Stomach (tissue), 9 donors: ENCODE data around the gene LMAN1L. TPM values are rescaled to one million over a fixed set of nuclear protein-coding genes. Genes with fewer than 3 reads are reported as not detected.

Experiments
- DNase-seq, 2 donors: peaks; one replicate each; pipeline versions ENCODE4 v3.0.0 to v3.0.0-alpha.2; 2013 to 2019
- H3K27ac ChIP-seq, 5 donors: fragments of 200-600 bp in 4 of 5; sonication (generic) in 4 of 5; one replicate each; pipeline ENCODE4 v1.5.1; 2013 to 2019; ENCODE audit warnings: mild to moderate bottlenecking in 1 of 5, moderate library complexity in 1 of 5
- H3K27me3 ChIP-seq, 3 donors: fragments of 200-600 bp; sonication (generic); one replicate each; pipeline ENCODE4 v1.5.1; 2017 to 2019; ENCODE audit warnings: mixed run types in 1 of 3
- H3K36me3 ChIP-seq, 4 donors: fragments of 200-600 bp; sonication (generic); 1 replicate in 3 of 4; 2 replicates in 1 of 4; pipeline ENCODE4 v1.5.1; 2016 to 2019
- H3K4me1 ChIP-seq, 4 donors: fragments of 200-600 bp; sonication (generic); one replicate each; pipeline ENCODE4 v1.5.1; 2016 to 2019
- H3K4me3 ChIP-seq, 4 donors: fragments of 200-600 bp; sonication (generic) in 3 of 4; one replicate each; pipeline ENCODE4 v1.5.1; 2016 to 2019; ENCODE audit warnings: mild to moderate bottlenecking in 1 of 4
- H3K9me3 ChIP-seq, 4 donors: fragments of 200-600 bp; sonication (generic); one replicate each; pipeline ENCODE4 v1.5.1; 2016 to 2019
- EP300 ChIP-seq: sonication (generic); formaldehyde crosslinking; IDR thresholded peaks from one replicate; pipeline ENCODE4 v1.6.1; 2017; ENCODE audit warnings: antibody characterized with exemption
- POLR2A ChIP-seq, 4 donors: fragments of 450-650 bp; IDR thresholded peaks; one replicate each; pipeline ENCODE4 v1.6.1; 2016; ENCODE audit warnings: antibody characterized with exemption in 4 of 4, control low read depth in 2 of 4, mild to moderate bottlenecking in 1 of 4, moderate library complexity in 1 of 4
- POLR2AphosphoS5 ChIP-seq, 3 donors: sonication (generic); formaldehyde crosslinking; IDR thresholded peaks; one replicate each; pipeline ENCODE4 v1.6.1; 2016; ENCODE audit warnings: antibody characterized with exemption in 3 of 3
- WGBS, 5 donors: extraction: QIAGEN DNeasy Blood & Tissue Kit in 3 of 5; methylation state at CpG; one replicate each; pipeline versions ENCODE4 v1.1.5 to v1.1.7; 2013 to 2018; 5-methylcytosine and 5-hydroxymethylcytosine counted together
- intact Hi-C: fragments of 100-400 bp; cut with DNase I; formaldehyde crosslinking; loops from one replicate; pipeline ENCODE4 v1.15.1; 2023; ENCODE audit warnings: low total_unique reads
- polyA plus RNA-seq, 3 donors: library from polyadenylated mRNA; stranded (reverse); fragments of 200-250 nt; gene quantifications; one replicate each; pipeline ENCODE4 v1.2.3, GENCODE V29; 2013
- total RNA-seq, 5 donors: library from RNA; depleted of rRNA; stranded (reverse); fragments of >200 nt; gene quantifications; one replicate each; pipeline versions ENCODE4 v1.1.0 to v1.2.3, GENCODE V29; 2014 to 2016
- TF ChIP-seq, protein P1 (sequence below), 7 experiments: fragments of 450-650 bp in 4 of 7; fragments of 200-600 bp in 3 of 7; sonication (generic) in 3 of 7; IDR thresholded peaks; one replicate each; pipeline ENCODE4 v1.5.1; 2016 to 2019; ENCODE audit warnings: antibody characterized with exemption in 7 of 7, control low read depth in 2 of 7, mild to moderate bottlenecking in 1 of 7
- donor health status: healthy with polysubstance abuse.
- donor health status: Bipolar disorder and iron deficiency.
- donor health status: healthy.

Gene LMAN1L
- total and polyA plus RNA-seq, 8 donors, result 5.9 to 83.5 TPM; not detected in 6

DNA sequence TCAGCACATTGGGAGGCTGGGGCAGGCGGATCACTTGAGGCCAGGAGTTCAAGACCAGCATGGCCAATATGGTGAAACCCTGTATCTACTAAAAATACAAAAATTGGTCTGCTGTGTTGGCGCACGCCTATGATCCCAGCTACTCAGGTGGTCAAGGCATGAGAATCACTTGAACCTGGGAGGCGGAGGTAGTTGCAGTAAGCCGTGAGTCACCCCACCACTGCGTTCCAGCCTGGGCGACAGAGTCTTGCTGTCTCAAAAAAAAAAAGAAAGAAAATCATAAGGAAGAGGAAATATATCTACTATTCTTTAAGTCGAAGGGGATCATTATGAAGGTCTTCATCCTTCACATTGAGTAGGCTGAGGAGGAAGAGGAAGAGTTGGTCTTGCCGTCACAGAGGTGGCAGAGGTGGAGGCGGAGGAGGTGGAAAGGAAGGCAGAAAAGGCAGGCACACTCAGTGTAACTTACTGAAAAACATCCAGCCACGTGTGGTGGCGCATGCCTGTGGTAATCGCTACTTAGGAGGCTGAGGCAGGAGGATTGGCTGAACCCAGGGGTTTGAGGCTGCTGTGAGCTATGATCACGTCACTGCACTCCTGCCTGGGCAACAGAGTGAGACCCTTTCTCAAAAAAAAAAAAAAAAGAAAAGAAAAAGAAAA lies 16.5 kb upstream of the LMAN1L start:
- no peaks in the 10 kb centered on the region for H3K27me3 ChIP-seq
- WGBS, 5 donors, result 86 to 91% (median 87%) methylated on average over 14 of the region's 14 CpGs
- no peaks in the 10 kb centered on the region for H3K9me3 ChIP-seq
- H3K4me1 ChIP-seq, result peaks cover 41 to 92% (median 70%) of the 10 kb centered on the region in 4 donors
- no peak for DNase-seq
- H3K27ac ChIP-seq, result no peak overlapping the region
- intact Hi-C loops, result no loop called here
- H3K4me3 ChIP-seq, result no peak overlapping the region
- TF ChIP-seq, protein P1, sequence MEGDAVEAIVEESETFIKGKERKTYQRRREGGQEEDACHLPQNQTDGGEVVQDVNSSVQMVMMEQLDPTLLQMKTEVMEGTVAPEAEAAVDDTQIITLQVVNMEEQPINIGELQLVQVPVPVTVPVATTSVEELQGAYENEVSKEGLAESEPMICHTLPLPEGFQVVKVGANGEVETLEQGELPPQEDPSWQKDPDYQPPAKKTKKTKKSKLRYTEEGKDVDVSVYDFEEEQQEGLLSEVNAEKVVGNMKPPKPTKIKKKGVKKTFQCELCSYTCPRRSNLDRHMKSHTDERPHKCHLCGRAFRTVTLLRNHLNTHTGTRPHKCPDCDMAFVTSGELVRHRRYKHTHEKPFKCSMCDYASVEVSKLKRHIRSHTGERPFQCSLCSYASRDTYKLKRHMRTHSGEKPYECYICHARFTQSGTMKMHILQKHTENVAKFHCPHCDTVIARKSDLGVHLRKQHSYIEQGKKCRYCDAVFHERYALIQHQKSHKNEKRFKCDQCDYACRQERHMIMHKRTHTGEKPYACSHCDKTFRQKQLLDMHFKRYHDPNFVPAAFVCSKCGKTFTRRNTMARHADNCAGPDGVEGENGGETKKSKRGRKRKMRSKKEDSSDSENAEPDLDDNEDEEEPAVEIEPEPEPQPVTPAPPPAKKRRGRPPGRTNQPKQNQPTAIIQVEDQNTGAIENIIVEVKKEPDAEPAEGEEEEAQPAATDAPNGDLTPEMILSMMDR (IDR thresholded peaks at IDR 0.05), result no peak
- no peak for TF ChIP-seq EP300
- no peak for TF ChIP-seq POLR2AphosphoS5 (IDR thresholded peaks at IDR 0.05)
- H3K36me3 ChIP-seq, result peaks cover 12 to 46% (median 31%) of the 10 kb centered on the region in 4 donors

DNA sequence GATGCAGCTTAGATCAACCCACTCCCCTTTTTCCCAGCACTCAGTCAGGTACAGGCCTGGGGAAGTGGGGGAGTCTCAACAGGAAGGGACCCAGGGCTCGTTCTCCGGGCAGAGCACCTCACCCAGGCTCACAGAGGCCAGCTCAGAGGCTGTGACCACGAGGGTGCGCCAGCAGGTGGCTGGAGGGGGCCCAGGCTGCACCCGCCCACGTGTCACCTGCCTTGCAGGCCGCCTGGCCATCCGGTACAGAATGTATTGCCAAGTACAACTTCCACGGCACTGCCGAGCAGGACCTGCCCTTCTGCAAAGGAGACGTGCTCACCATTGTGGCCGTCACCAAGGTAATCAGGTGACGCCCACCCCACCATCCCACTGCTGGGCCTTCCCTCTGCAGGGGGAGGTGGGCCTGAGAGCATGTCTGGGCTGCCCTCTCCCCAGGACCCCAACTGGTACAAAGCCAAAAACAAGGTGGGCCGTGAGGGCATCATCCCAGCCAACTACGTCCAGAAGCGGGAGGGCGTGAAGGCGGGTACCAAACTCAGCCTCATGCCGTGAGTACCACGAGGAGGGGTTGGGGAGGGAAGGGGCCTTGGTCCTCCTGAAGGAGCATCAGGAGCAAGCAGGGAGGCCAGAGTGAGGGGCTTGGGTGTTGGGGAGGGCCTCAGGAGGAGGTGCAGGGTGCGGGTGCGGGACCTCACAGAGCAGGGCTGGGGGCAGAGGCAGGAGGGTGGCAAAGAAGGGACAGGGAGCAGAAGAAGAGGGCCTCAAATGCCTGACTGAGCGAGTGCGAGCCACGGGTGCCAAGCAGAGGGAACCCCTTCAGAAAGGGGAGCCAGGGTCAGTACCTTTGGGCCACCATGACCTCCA lies 14.0 kb upstream of the LMAN1L start:
- Histone ChIP-seq H3K9me3 (no peaks in the 10 kb centered on the region), H3K4me3 (no peak overlapping the region), H3K36me3 (peaks cover 37 to 72% (median 56%) of the 10 kb centered on the region in 4 donors), H3K27me3 (no peaks in the 10 kb centered on the region), H3K4me1 (peaks cover 18 to 67% (median 50%) of the 10 kb centered on the region in 4 donors), H3K27ac (peak overlapping the region in 4 of 5 donors; percentile 29 to 76 (median 67))
- WGBS, 5 donors, result 52 to 65% (median 59%) methylated on average over 22 to 25 of the region's 25 CpGs
- peak in 1 of 2 donors; percentile 88 for DNase-seq
- intact Hi-C loops, result no loop called here
- TF ChIP-seq, protein P1 (IDR thresholded peaks at IDR 0.05), result peak in 3 of 7 experiments; percentile 20 to 53 (median 39)
- TF ChIP-seq POLR2AphosphoS5 (IDR thresholded peaks at IDR 0.05), result peak in 1 of 3 donors; percentile 50
- TF ChIP-seq POLR2A (IDR thresholded peaks at IDR 0.05), result no peak

DNA sequence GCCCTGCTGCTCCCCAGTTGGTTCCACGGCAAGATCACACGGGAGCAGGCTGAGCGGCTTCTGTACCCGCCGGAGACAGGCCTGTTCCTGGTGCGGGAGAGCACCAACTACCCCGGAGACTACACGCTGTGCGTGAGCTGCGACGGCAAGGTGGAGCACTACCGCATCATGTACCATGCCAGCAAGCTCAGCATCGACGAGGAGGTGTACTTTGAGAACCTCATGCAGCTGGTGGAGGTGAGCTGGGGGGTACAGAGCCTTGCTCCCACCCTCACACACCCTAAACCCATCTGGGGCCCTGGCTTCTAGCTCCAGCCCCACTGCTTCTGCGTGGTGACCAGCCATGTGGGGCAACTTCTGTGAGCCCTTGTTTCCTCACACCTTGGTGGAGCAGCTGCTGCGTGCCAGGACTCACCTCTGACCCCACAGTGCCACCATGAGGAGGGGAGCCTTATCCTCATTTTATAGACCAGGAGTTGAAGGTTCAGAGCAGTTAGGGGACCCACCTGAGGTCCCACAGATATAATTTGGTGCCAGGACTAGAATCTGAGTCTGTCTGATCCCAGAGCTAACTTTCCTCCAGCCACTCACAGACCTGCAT lies 13.3 kb upstream of the LMAN1L start:
- H3K27ac ChIP-seq, result peak overlapping the region in 4 of 5 donors; percentile 32 to 76 (median 67)
- no peak for DNase-seq

More for the DNA sequence above, 13.3 kb upstream of the LMAN1L start:
- no peaks in the 10 kb centered on the region for H3K9me3 ChIP-seq
- peaks cover 18 to 60% (median 45%) of the 10 kb centered on the region in 4 donors for H3K4me1 ChIP-seq
- TF ChIP-seq EP300 (no peak), POLR2AphosphoS5 (IDR thresholded peaks at IDR 0.05) (no peak), POLR2A (IDR thresholded peaks at IDR 0.05) (no peak)
- TF ChIP-seq, protein P1 (IDR thresholded peaks at IDR 0.05), result no peak
- H3K36me3 ChIP-seq, result peaks cover 37 to 78% (median 64%) of the 10 kb centered on the region in 4 donors
- WGBS, 5 donors, result 61 to 85% (median 77%) methylated on average over 13 to 16 of the region's 16 CpGs
- intact Hi-C loops, result no loop called here
- no peaks in the 10 kb centered on the region for H3K27me3 ChIP-seq
- no peak overlapping the region for H3K4me3 ChIP-seq
